ENCODE measurements around the gene CLDN5.

CLDN5 gene

DNA sequence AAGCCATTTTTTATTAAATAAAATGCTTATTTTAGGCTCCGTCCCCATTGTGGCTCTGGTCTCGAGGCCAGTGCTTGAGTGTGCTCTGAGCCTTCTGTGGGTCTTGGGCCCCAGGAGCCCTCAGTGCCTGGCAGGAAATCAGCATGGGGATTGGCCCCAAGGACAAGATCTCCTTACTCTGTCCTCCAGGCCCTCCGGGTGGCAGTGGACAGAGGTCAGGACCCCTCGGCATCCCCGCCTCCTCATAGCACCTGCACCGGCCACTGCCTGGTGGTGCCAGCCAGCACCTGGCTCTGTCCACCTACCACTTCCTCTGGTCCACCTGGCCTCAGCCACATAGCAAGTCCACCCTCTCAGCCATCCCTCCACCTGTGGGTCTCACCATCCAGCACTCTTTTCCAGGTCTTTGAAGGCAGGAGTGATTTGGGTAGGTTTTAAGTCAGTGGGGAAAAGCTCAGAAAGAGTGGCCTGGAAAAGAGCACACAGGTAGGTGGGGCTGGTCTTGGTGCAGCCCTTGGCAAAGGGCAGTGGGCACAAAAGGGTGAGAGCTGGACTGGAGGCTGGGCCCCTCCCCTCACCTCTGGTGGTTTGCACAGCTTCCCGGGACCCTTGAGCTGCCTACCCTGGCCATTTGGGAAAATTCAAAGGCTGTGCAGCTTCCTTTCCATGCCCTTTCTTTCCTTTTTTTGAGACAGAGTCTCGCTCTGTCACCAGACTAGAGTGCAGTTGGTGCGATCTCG lies 3.5 kb downstream of the CLDN5 start:
- DNase-seq = no peak

GRCh38 chr22:19520007-19520406 lies 4.2 kb downstream of the CLDN5 start:
- no peak for DNase-seq

GRCh38 chr22:19519041-19519926 lies 4.9 kb downstream of the CLDN5 start:
- DNase-seq = no peak

GRCh38 chr22:19518635-19519034 lies 5.6 kb downstream of the CLDN5 start:
- no peak for DNase-seq

DNA sequence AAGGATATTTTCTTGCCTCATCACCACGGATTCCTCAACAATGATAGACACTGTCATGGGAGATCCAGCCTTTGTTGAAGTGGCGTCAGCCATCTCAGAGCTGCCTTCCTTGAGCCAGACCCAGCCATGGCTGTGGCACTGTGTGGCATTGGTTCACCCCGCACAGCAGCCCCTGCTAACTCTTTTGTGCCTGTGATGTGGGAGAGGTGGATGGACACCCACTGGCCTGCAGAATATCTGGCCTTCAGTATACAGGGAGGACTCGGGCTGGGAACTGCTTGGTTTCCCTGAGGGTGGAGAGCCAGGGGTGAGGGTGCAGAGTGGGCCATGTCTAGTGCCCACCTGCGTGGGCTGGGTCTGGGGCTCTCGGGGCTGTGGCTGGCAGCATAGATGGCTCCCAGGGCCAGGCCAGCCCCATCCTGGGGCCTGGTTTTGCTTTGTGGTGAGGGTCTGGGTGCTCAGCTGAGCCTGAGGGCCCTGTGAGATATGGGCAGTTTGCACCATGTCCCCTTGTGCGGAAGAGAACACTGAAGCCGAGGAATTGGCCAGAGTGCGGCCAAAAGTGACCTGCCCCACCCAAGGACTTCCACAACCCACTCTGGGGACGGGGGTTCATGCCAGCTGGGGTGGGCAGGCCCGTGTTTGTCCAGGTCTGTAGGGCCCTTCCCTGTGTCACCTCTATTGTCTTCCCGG lies 6.1 kb downstream of the CLDN5 start:
- DNase-seq = no peak

GRCh38 chr22:19517171-19517500 lies 7.1 kb downstream of the CLDN5 start:
- no peak for DNase-seq

GRCh38 chr22:19516378-19517170 lies 7.6 kb downstream of the CLDN5 start:
- DNase-seq = no peak

- DNase-seq = no peak
Observed at GRCh38 chr22:19515654-19516377, 8.4 kb downstream of the CLDN5 start.

DNA sequence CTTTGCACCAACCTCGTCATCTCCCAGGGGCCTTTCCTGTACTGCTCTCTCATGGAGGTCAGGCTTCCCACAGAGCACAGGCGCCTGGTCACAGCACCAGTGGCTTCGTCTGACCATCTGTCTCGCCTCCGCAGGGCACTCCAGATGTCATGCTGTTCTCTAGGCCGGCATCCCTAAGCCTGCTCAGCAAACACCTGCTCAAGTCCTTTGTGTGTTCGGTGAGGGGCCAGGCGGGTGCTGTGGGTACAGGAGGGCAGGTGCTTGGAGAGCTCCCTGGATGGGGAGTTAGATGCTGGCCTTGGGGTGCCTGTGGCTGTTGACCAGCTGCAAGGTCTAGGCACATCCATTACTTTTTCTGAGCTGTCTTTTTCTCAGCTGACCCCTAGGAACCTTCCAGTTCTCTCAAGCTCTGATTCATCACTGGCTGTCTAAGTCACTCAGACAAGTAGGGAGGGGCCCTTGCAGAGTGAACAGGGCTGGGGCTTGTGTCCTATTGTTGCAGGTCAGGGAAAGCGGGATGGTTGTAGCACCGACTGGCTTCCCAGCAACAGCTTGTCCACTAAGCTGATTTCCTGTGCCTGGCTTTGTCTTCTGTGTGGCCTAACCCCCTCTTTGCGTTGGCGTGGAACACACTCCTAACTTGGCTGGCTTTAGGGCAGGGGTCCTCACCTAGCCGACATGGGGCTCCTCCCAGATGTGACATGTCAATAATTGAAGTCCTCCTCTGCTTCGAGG lies 9.2 kb downstream of the CLDN5 start:
- no peak for DNase-seq

- no peak for DNase-seq
Observed at GRCh38 chr22:19513823-19514222, 10.4 kb downstream of the CLDN5 start.

DNA sequence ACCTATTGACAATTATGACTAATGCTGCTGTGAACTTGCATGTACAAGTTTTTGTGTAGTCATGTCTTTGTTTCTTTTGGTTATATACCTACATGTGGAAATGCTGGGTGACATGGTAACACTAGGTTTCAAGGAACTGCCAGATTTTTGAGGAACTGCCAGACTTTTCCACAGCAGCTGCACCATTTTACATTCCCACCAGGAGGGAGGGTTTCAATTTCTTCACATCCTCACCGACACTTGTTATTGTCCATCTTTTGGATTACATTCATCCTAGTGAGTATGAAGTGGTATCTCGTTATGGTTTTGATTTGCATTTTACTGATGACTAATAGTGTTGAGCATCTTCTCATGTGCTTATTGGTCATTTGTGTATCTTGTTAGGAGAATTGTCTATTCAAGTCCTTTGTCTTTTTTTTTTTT lies 13.3 kb downstream of the CLDN5 start:
- DNase-seq = no peak

- no peak for DNase-seq
Observed at GRCh38 chr22:19509923-19510322, 14.3 kb downstream of the CLDN5 start.

- no peak for DNase-seq
Observed at GRCh38 chr22:19509191-19509590, 15.0 kb downstream of the CLDN5 start.

DNA sequence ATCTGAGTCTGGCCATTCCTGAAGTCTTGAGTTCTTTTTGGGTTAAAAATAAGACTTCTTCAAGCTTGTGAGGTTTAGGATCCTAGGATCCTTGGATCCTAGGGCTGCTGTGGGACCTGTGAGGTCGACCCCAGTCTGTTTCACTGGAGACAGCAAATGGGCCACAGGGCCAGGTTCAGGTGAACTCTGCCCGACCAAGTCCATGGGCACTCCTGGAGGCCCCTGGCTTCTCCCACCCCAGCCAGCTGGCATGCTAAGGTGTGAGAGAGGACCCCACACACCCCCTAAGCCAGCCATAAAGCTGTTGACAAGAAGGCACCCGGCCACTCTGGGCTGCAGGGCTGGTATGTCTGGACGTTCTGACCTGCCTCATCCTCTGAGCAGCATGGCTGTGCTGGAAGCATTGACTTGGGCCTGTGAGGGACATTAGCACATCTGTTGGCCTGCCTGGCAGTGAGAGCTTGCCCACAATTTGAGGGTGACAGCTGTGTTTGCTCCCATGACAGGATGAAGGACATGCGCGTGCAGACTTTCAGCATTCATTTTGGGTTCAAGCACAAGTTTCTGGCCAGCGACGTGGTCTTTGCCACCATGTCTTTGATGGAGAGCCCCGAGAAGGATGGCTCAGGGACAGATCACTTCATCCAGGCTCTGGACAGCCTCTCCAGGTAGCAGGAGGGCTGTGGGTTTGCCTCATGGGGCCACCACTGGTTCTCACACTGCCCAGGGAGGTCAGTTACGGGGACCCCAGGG lies 16.0 kb downstream of the CLDN5 start:
- no peak for DNase-seq

GRCh38 chr22:19507534-19507861 lies 16.7 kb downstream of the CLDN5 start:
- DNase-seq = no peak

DNA sequence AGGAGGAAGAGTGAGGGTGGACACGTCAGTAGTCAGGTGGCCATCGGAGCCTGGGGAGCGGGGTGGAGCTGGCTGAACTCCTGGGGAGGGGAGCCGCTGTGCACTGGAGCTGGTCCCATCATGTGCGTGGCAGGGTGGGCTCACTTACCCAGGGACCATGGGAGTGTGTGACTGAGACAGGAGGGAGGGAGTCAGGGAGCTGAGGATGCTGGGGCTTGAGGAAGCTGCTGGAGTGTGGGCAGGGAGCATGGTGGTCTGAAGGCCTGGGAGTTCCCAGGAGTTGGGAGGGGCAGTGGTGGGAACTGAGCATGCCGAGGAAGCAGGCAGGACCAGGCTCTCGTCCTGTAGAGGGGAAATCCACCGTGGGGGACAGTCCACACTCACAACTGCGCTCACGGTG lies 18.0 kb downstream of the CLDN5 start:
- DNase-seq = no peak

DNA sequence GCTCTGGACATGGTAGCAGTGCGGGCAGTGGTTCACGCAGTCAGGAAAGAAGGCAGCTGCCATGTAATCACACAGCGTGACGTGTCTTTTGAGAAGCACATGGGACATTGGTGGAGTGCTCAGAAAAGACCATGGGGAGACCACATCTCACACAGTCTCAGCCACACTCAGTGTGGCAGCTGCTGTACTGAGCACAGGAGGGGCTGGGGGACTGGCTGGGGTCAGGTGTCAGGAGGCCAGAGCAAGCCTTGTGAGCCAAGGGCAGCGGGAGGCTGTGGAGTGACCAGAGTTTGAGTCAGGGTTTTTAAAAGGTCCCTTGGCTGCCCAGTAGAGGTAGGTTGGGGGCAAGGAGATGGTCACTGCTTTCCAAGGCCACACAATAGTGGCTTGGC lies 18.5 kb downstream of the CLDN5 start:
- no peak for DNase-seq

GRCh38 chr22:19504900-19505734 lies 19.1 kb downstream of the CLDN5 start:
- no peak for DNase-seq

DNA sequence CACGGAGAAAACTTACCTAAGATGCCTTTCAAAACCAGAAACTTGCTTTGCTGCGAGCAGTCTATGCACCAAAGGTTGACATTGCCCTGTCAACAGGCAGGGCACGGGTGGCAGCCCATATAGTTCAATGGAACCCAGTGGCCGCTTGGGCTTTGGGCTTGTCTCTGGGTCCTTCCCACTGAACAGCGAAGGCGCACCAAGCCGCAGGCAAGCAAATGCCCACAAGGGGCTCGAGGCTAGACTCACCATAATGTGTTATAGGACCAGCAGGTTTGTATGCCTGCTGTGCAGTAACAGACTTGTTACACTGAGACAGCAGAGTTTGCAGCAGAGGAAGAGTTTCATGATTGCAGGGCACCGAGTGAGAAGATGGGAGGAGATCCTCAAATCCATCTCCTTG lies 20.3 kb downstream of the CLDN5 start:
- DNase-seq = no peak

GRCh38 chr22:19503367-19503766 lies 20.8 kb downstream of the CLDN5 start:
- no peak for DNase-seq

Data from effector CD8-positive, alpha-beta T cell (primary cell).